H7 (cell line): ENCODE data around the gene MEIOB. TPM values are rescaled to one million over a fixed set of nuclear protein-coding genes. Genes with fewer than 3 reads are reported as not detected.

Experiments used
- DNase-seq: peaks from one replicate; pipeline ENCODE4 v3.0.0; 2012
- H3K27me3 ChIP-seq: 2 replicates; pipeline ENCODE4 v1.6.0; 2011; ENCODE audit warnings: mild to moderate bottlenecking, low read length; ENCODE audit not compliant: control insufficient read depth, insufficient read depth
- H3K36me3 ChIP-seq: replicated peaks from 2 replicates; pipeline ENCODE4 v1.5.1; 2011; ENCODE audit warnings: low read length; ENCODE audit not compliant: control insufficient read depth, insufficient read depth
- H3K4me3 ChIP-seq: 2 replicates; pipeline ENCODE4 v1.5.1; 2011; ENCODE audit warnings: low read depth, mild to moderate bottlenecking, control low read depth, low read length, moderate library complexity; ENCODE audit not compliant: insufficient read depth
- total RNA-seq: library from RNA; depleted of rRNA; stranded (reverse); fragments of >200 nt; shearing (Covaris generic); gene quantifications from 2 replicates; pipeline ENCODE4 v1.2.3, GENCODE V29; 2014; rRNA removed

The MEIOB gene
- total RNA-seq, 1 experiment from 2014 or later: 6.4 TPM

- Histone ChIP-seq H3K27me3 (no peaks in the 10 kb centered on the region), H3K36me3 (no peaks in the 10 kb centered on the region; the same call in none of the 2 replicates), H3K4me3 (no peak overlapping the region)
- DNase-seq: peak; percentile 43
Measured at GRCh38 chr16:1790611-1791255, 81.2 kb downstream of the MEIOB start.

- Histone ChIP-seq H3K27me3 (no peaks in the 10 kb centered on the region), H3K4me3 (no peak overlapping the region)
Measured at GRCh38 chr16:1790261-1790610, 81.7 kb downstream of the MEIOB start.

GRCh38 chr16:1789643-1790045 is 82.3 kb downstream of the MEIOB start:
- Histone ChIP-seq H3K27me3 (no peaks in the 10 kb centered on the region), H3K4me3 (no peak overlapping the region), H3K36me3 (no peaks in the 10 kb centered on the region; the same call in none of the 2 replicates)
- peak; percentile 51 for DNase-seq

More at GRCh38 chr16:1790261-1790610, 81.7 kb downstream of the MEIOB start:
- H3K36me3 ChIP-seq: no peaks in the 10 kb centered on the region; the same call in none of the 2 replicates
- no peak for DNase-seq

- Histone ChIP-seq H3K36me3 (no peaks in the 10 kb centered on the region; the same call in none of the 2 replicates), H3K4me3 (no peak overlapping the region)
- peak; percentile 36 for DNase-seq
Measured at GRCh38 chr16:1788708-1789100, 83.3 kb downstream of the MEIOB start.

GRCh38 chr16:1788095-1788707 is 83.8 kb downstream of the MEIOB start:
- no peaks in the 10 kb centered on the region for H3K27me3 ChIP-seq
- no peaks in the 10 kb centered on the region; the same call in none of the 2 replicates for H3K36me3 ChIP-seq
- DNase-seq: peak; percentile 41
- no peak overlapping the region for H3K4me3 ChIP-seq

More at GRCh38 chr16:1788708-1789100, 83.3 kb downstream of the MEIOB start:
- H3K27me3 ChIP-seq: no peaks in the 10 kb centered on the region

- Histone ChIP-seq H3K4me3 (no peak overlapping the region), H3K36me3 (no peaks in the 10 kb centered on the region; the same call in none of the 2 replicates), H3K27me3 (no peaks in the 10 kb centered on the region)
- DNase-seq: peak; percentile 41
Measured at GRCh38 chr16:1787322-1788094, 84.5 kb downstream of the MEIOB start.

GRCh38 chr16:1787056-1787321 is 85.0 kb downstream of the MEIOB start:
- no peak overlapping the region for H3K4me3 ChIP-seq
- H3K27me3 ChIP-seq: no peaks in the 10 kb centered on the region
- H3K36me3 ChIP-seq: no peaks in the 10 kb centered on the region; the same call in none of the 2 replicates
- DNase-seq: no peak

- peak; percentile 82 for DNase-seq
- H3K4me3 ChIP-seq: no peak overlapping the region
- H3K27me3 ChIP-seq: no peaks in the 10 kb centered on the region
- no peaks in the 10 kb centered on the region; the same call in none of the 2 replicates for H3K36me3 ChIP-seq
Measured at GRCh38 chr16:1786242-1787055, 85.5 kb downstream of the MEIOB start.

- H3K36me3 ChIP-seq: peaks cover 2% of the 10 kb centered on the region
- no peaks in the 10 kb centered on the region for H3K27me3 ChIP-seq
- no peak overlapping the region for H3K4me3 ChIP-seq
- DNase-seq: no peak
Measured at GRCh38 chr16:1785846-1786170, 86.2 kb downstream of the MEIOB start.

- Histone ChIP-seq H3K27me3 (no peaks in the 10 kb centered on the region), H3K36me3 (peaks cover 2% of the 10 kb centered on the region), H3K4me3 (no peak overlapping the region)
- DNase-seq: peak; percentile 34
Measured at GRCh38 chr16:1784977-1785845, 86.8 kb downstream of the MEIOB start.

Other genes starting within 250 kb of the MEIOB start
- 97.4 and 126 TPM in 2 replicates for gene JPT2, start 193.9 kb downstream of the MEIOB start, total RNA-seq
- gene MAPK8IP3, start 166.0 kb downstream of the MEIOB start, total RNA-seq: 35.2 and 44.9 TPM in 2 replicates
- 147 and 179 TPM in 2 replicates for gene NME3, start 100.6 kb downstream of the MEIOB start, total RNA-seq
- gene EME2, start 99.4 kb downstream of the MEIOB start, total RNA-seq: 12.7 and 15.3 TPM in 2 replicates
- 304 and 324 TPM in 2 replicates for gene MRPS34, start 99.0 kb downstream of the MEIOB start, total RNA-seq
- 43.3 and 60.4 TPM in 2 replicates for gene SPSB3, start 89.6 kb downstream of the MEIOB start, total RNA-seq
- gene NUBP2, start 89.2 kb downstream of the MEIOB start, total RNA-seq: 138 and 152 TPM in 2 replicates
- gene IGFALS, start 78.5 kb downstream of the MEIOB start, total RNA-seq: not detected in 2 replicates
- 45.6 and 51.8 TPM in 2 replicates for gene HAGH, start 45.3 kb downstream of the MEIOB start, total RNA-seq
- gene FAHD1, start 45.0 kb downstream of the MEIOB start, total RNA-seq: 18.2 and 26.1 TPM in 2 replicates
- not detected in 2 replicates for gene HS3ST6, start 46.3 kb upstream of the MEIOB start, total RNA-seq
- gene MSRB1, start 71.0 kb upstream of the MEIOB start, total RNA-seq: 13.2 and 16.1 TPM in 2 replicates
- gene RPL3L, start 82.5 kb upstream of the MEIOB start, total RNA-seq: 0.44 TPM in 1 of 2 replicates, not detected in the other
- 305 and 403 TPM in 2 replicates for gene NDUFB10, start 87.4 kb upstream of the MEIOB start, total RNA-seq
- gene RPS2, start 92.7 kb upstream of the MEIOB start, total RNA-seq: 4,719 and 5,018 TPM in 2 replicates
- gene RNF151, start 94.7 kb upstream of the MEIOB start, total RNA-seq: not detected in 2 replicates
- 91.7 and 104 TPM in 2 replicates for gene TBL3, start 99.9 kb upstream of the MEIOB start, total RNA-seq
- gene NOXO1, start 109.3 kb upstream of the MEIOB start, total RNA-seq: 1.3 TPM in 1 of 2 replicates, not detected in the other
- 75.1 and 77.8 TPM in 2 replicates for gene GFER, start 112.0 kb upstream of the MEIOB start, total RNA-seq
- 38.6 and 60.0 TPM in 2 replicates for gene SYNGR3, start 117.8 kb upstream of the MEIOB start, total RNA-seq
- gene ZNF598, start 137.7 kb upstream of the MEIOB start, total RNA-seq: 28.4 and 30.8 TPM in 2 replicates
- 2.0 and 2.3 TPM in 2 replicates for gene NPW, start 147.6 kb upstream of the MEIOB start, total RNA-seq
- gene NHERF2, start 154.7 kb upstream of the MEIOB start, total RNA-seq: 14.0 and 17.1 TPM in 2 replicates
- gene NTHL1, start 175.7 kb upstream of the MEIOB start, total RNA-seq: 104 and 108 TPM in 2 replicates
- gene TSC2, start 175.8 kb upstream of the MEIOB start, total RNA-seq: 37.6 and 42.6 TPM in 2 replicates